Kidney capillary endothelial cell (primary cell): Measurements from ENCODE around the gene SLC8B1.

Experiments used
- DNase-seq: peaks from one replicate; pipeline ENCODE4 v3.0.0-alpha.2; 2018; ENCODE audit warnings: low spot score

The SLC8B1 gene

DNA sequence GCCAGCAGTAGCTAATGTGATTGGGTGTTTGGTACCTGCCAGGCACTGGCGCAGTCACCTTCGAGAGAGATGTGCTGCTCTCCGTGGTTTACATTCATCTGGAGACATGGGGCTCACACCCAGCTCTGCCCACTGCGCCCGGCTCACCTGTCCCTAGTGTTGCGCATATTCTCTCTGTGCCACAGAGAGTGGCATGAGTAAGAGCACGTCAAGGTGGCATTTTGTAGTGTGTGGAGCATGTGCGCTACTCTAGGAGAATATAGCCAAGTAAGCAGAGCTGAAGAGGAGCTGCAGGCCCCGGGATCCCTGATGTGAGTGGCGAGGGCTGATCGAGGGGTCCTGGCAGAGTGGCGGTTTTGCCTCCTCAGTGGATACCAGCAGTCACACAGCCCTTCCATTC lies 66.8 kb downstream of the SLC8B1 start:
- no peak for DNase-seq

DNA sequence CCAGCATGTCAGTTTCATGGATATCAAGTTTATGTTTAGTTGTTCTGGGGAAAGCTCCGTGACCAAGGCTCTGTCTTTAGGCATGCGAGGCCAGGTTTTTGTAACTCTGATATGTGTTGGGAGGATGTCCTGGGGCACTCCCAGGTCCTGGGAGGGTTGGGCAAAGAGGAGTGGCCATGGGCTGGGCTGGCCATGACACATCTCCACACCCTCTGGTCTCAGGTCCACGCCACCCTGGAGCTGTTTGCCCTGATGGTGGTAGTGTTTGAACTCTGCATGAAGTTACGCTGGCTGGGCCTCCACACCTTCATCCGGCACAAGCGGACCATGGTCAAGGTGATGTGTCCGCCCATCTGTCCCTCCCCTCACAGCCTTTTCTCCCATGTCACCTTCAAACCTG lies 67.3 kb downstream of the SLC8B1 start:
- no peak for DNase-seq

DNA sequence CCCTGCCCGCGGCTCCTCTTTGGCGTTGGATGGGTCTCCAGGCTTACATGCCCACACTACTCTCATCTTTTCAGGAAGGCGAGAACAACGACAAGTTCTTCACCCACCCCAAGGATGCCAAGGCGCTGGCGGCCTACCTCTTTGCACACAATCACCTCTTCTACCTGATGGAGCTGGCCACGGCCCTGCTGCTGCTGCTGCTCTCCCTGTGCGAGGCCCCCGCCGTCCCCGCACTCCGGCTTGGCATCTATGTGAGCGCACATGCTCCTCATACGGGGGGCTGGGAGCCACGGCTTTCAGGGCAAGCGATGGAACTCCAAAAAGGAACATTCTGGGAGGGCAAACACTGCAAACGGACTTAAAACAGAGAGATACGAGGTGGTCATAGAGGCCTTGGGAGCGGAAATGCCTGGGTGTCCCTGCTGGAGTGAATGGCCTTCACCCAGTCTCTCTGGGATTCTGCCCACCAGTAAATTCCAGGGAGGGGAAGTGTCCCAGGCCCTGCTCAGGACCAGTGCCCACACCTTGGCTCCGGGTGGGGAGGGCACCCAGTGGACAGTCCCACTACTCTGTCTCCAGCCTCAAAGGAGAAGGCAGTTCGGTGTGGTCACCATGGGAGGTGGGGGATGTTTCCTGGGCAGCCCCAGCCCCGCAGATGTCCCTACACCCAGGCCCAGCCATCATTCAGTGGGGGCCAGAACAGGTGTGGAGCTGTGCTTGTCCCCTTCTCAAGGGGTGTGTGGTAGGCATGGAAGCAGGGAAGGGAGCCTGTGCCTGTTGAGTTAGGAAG lies 68.6 kb downstream of the SLC8B1 start:
- DNase-seq, result no peak

- DNase-seq, result no peak
Observed at GRCh38 chr12:113263431-113263963, 71.4 kb downstream of the SLC8B1 start.

DNA sequence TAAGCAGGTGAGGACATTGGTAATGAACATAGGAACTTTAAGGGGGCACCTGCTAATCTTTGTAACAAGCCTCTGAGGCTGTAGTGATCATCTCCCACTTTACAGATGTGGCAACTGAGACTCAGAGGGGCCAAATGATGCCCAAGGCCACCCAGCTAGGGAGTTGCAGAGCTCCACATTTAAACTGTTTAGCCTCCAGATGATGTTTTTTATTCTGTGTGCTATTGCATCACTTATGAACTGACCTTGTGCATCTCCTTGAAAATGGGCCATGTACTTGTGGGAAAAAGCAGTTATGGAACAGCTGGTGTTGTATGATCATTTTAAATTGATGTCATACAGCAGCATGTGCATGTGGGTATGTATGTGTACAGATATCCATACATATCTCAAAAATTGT lies 72.2 kb downstream of the SLC8B1 start:
- no peak for DNase-seq

DNA sequence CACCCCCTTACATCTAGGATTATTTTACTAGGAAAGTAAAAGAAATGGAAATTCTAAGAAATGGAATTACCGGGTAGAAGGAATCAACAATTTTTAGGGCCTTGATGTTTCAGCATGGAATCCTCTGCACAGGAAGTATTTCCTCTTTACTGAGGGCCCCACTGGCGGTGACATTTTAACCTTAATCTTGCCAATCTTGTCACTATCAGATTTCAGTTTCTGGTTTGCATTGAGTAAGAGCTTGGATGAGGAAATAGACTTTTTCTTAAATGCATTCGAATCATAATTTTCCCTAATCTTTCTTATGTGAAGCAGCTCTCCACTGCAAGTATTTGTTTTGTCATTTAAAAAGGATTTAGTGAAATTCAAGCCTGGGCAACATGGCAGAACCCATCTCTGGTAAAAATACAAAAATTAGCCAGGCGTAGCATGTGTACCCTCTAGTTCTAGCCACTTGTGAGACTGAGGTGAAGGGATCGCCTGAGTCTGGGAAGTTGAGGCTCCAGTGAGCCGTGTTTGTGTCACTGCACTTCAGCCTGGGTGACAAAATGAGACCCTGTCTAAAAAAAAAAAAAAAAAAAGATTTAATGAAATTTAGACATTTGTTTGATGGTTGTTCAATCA lies 73.0 kb downstream of the SLC8B1 start:
- DNase-seq, result no peak

DNA sequence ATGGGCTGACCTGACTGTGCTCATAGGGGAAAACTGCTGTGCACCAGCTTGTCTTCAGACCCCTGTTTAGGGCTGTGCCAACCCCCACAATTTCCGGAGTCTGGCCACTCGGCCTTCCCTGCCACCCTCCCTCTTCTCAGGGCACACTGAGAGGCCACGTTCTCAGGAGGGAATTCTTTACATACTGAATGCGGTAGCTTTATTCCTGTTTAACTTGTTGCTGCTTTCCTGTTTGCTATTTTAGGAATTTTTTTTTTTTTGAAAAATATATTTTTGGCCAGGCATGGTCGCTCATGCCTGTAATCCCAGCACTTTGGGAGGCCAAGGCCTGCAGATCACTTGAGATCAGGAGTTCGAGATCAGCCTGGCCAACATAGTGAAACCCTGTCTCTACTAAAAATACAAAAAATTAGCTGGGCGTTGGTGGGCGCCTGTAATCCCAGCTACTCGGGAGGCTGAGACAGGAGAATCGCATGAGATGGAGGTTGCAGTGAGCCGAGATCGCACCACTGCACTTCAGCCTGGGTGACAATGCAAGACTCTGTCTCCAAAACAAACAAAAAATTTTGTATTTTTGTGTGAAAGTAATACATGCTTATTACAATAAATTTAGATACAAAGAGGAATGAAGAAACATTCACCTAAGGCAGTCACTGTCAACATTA lies 74.1 kb downstream of the SLC8B1 start:
- DNase-seq, result no peak

DNA sequence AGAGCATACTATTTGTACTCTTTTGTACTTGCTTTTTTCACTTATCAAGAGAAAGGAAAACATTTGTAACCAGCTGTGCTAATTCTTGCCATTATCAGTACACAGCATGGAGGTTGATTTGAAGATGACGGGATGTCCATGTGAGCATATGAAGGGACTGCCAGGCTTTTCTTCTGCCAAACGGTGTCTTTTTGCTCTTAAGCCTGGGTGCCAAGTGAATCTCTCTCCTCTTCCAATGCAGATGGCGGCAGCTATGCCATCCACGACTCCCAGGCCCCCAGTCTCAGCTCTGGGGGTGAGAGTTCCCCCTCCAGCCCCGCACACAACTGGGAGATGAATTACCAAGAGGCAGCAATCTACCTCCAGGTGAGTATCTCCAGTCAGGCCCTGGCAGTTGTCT lies 74.8 kb downstream of the SLC8B1 start:
- DNase-seq, result no peak

GRCh38 chr12:113257564-113257963 lies 77.3 kb downstream of the SLC8B1 start:
- DNase-seq, result no peak

GRCh38 chr12:113254298-113254697 lies 80.6 kb downstream of the SLC8B1 start:
- DNase-seq, result no peak

- no peak for DNase-seq
Observed at GRCh38 chr12:113253532-113254285, 81.2 kb downstream of the SLC8B1 start.

GRCh38 chr12:113252494-113252893 lies 82.4 kb downstream of the SLC8B1 start:
- DNase-seq, result no peak

- no peak for DNase-seq
Observed at GRCh38 chr12:113251404-113252070, 83.4 kb downstream of the SLC8B1 start.

DNA sequence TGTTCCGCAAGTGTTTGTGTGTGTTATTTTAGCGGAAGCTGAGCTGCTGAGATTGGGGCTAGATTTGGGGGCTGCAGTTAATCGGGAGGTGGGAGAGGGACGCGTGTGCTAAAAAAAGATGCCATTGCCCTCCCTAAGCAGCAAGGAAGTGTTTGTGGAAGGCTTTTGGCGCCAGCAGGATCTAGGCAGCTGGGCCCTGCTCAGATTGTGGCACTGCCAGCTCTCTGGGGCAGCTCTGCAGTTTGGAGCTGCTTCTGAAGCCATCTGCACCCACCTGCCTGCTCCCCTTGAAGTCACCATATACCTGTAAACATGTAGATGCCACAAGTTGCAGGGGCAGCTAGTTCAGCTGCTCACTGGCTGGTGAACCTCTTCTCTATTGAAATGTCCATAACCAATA lies 84.9 kb downstream of the SLC8B1 start:
- no peak for DNase-seq

- DNase-seq, result no peak
Observed at GRCh38 chr12:113249546-113249945, 85.4 kb downstream of the SLC8B1 start.

DNA sequence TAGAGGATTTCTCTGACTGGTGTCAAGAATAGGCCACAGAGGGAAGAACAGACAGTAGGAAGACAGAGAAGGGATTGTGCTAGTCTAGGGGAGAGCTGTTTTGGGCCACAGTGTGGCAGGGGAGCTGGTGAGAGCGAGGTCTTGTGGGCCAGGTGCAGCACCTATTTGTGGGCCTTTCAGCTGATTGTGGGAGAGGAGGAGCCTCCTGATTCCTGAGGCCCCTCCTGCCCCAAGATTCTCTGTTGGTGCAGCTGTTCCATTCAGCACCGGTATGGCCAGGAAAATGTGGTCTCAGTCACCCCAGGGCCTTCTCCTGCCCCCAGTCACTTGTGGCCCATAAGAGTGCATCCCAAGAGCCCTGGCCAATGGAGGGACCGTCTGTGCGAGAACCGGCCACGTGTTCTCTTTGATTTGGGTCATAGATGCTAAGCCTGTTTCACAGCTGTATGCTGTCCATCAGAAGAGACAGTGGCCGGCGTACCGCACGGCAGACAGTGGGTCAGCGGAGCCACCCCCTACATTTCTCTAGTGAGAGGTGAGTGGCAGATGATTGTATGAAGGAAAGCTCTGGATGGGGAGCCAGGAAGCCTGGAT lies 86.0 kb downstream of the SLC8B1 start:
- no peak for DNase-seq
